Measurements from ENCODE around the gene NEK1. TPM values are rescaled to one million over a fixed set of nuclear protein-coding genes. Genes with fewer than 3 reads are reported as not detected.

The NEK1 gene
- total RNA-seq, 1 experiment from 2014 or later: 10.3 TPM

- H3K27ac Mint-ChIP-seq: no peak overlapping the region
- no peak overlapping the region for H3K4me3 Mint-ChIP-seq
- ChIA-PET POLR2A (no interaction called here), CTCF (interaction anchor here (0.7 kb wide), 1 partner anchor 72 kb away, joined by 4 read pairs; no protein-coding TSS in a partner anchor)
- ATAC-seq: no peak
- H3K4me1 Mint-ChIP-seq: no peaks in the 10 kb centered on the region
- peaks cover 36% of the 10 kb centered on the region for H3K9me3 Mint-ChIP-seq
- H3K27me3 Mint-ChIP-seq (ENCODE audit: low read depth): no peaks in the 10 kb centered on the region
- TF ChIP-seq HMGA2 (CRISPR knock-in tag; IDR thresholded peaks at IDR 0.05) (no peak), ARID4B (CRISPR knock-in tag; IDR thresholded peaks at IDR 0.05; ENCODE audit: borderline replicate concordance) (no peak), FOXP1 (CRISPR knock-in tag; IDR thresholded peaks at IDR 0.05; ENCODE audit: borderline replicate concordance) (no peak), TEAD1 (CRISPR knock-in tag; IDR thresholded peaks at IDR 0.05) (no peak), SMAD4 (CRISPR knock-in tag; IDR thresholded peaks at IDR 0.05) (no peak), ZNF232 (CRISPR knock-in tag; IDR thresholded peaks at IDR 0.05) (no peak), CREM (CRISPR knock-in tag; IDR thresholded peaks at IDR 0.05) (no peak), IRF2 (CRISPR knock-in tag; IDR thresholded peaks at IDR 0.05; ENCODE audit: borderline replicate concordance, low read depth) (no peak), ZNF219 (CRISPR knock-in tag; IDR thresholded peaks at IDR 0.05; ENCODE audit: borderline replicate concordance) (no peak), ZNF423 (CRISPR knock-in tag; IDR thresholded peaks at IDR 0.05) (no peak)
- TF ChIP-seq, protein P1, sequence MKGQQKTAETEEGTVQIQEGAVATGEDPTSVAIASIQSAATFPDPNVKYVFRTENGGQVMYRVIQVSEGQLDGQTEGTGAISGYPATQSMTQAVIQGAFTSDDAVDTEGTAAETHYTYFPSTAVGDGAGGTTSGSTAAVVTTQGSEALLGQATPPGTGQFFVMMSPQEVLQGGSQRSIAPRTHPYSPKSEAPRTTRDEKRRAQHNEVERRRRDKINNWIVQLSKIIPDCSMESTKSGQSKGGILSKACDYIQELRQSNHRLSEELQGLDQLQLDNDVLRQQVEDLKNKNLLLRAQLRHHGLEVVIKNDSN (CRISPR knock-in tag; IDR thresholded peaks at IDR 0.05): no peak
- no peak for DNase-seq (ENCODE audit: low spot score)
- H3K36me3 Mint-ChIP-seq: peaks cover 10% of the 10 kb centered on the region; the same call in 1 of the 2 replicates
These were observed 228.7 kb downstream of the NEK1 start for GRCh38 chr4:169383724-169384123.

GRCh38 chr4:169379688-169380087 is 232.7 kb downstream of the NEK1 start:
- no peak for DNase-seq (ENCODE audit: low spot score)
- ChIA-PET CTCF (no interaction called here), POLR2A (no interaction called here)
- Mint-ChIP-seq H3K4me1 (no peaks in the 10 kb centered on the region), H3K9me3 (peaks cover 59% of the 10 kb centered on the region), H3K4me3 (no peak overlapping the region), H3K36me3 (peaks cover 30% of the 10 kb centered on the region), H3K27me3 (ENCODE audit: low read depth) (no peaks in the 10 kb centered on the region), H3K27ac (no peak overlapping the region)
- ATAC-seq: no peak
- no peak for TF ChIP-seq ZNF317 (CRISPR knock-in tag; IDR thresholded peaks at IDR 0.05; ENCODE audit: borderline replicate concordance, low read depth)
- TF ChIP-seq IRF2 (CRISPR knock-in tag; IDR thresholded peaks at IDR 0.05; ENCODE audit: borderline replicate concordance, low read depth): no peak
- no peak for TF ChIP-seq MXD4 (CRISPR knock-in tag; IDR thresholded peaks at IDR 0.05; ENCODE audit: borderline replicate concordance)
- TF ChIP-seq MLX (CRISPR knock-in tag; IDR thresholded peaks at IDR 0.05): no peak
- TF ChIP-seq NR2C2 (CRISPR knock-in tag; IDR thresholded peaks at IDR 0.05): no peak
- TF ChIP-seq ZBTB21 (CRISPR knock-in tag; IDR thresholded peaks at IDR 0.05; ENCODE audit: borderline replicate concordance): no peak
- TF ChIP-seq ELF4 (CRISPR knock-in tag; IDR thresholded peaks at IDR 0.05; ENCODE audit: low read depth): no peak
- no peak for TF ChIP-seq JUN (CRISPR knock-in tag; IDR thresholded peaks at IDR 0.05)
- TF ChIP-seq TP53 (CRISPR knock-in tag; IDR thresholded peaks at IDR 0.05): no peak
- no peak for TF ChIP-seq ARID4B (CRISPR knock-in tag; IDR thresholded peaks at IDR 0.05; ENCODE audit: borderline replicate concordance)
- no peak for TF ChIP-seq TEAD1 (CRISPR knock-in tag; IDR thresholded peaks at IDR 0.05)
- TF ChIP-seq OVOL2 (CRISPR knock-in tag; IDR thresholded peaks at IDR 0.05; ENCODE audit: borderline replicate concordance): no peak
- no peak for TF ChIP-seq ZBTB43 (CRISPR knock-in tag; IDR thresholded peaks at IDR 0.05)
